PC-9 (cell line): ENCODE results near the gene ARHGEF33.

ENCODE experiments used
- CTCF ChIP-seq: fragments of 200-600 bp; sonication (generic); conservative IDR thresholded peaks from 2 replicates; pipeline ENCODE4 v1.6.1; 2017; ENCODE audit warnings: mixed run types, antibody characterized with exemption, mild to moderate bottlenecking, moderate library complexity
- EZH2 ChIP-seq: fragments of 200-600 bp; sonication (generic); IDR thresholded peaks from 2 replicates; pipeline ENCODE4 v1.8.0; 2017; ENCODE audit warnings: antibody characterized with exemption, low read depth

- TF ChIP-seq CTCF (no peak), EZH2 (no peak)
Measured at GRCh38 chr2:38948387-38948882, 58.8 kb downstream of the ARHGEF33 start.
